Omental fat pad (tissue), 4 donors: ENCODE results near the gene DNAJC25. TPM values are rescaled to one million over a fixed set of nuclear protein-coding genes. Genes with fewer than 3 reads are reported as not detected.
A peak's percentile ranks its signal among the peaks of the same experiment; 100 is the strongest.

Source experiments
- ATAC-seq: fragments of 150-250 bp; one replicate; pipeline ENCODE4 v1.9.1; 2016; ENCODE audit warnings: mild to moderate bottlenecking, moderate library complexity; ENCODE audit not compliant: low FRiP score
- DNase-seq: peaks from one replicate; pipeline ENCODE4 v3.0.0-alpha.2; 2019; ENCODE audit warnings: low spot score
- CTCF ChIP-seq, 3 donors: fragments of 450-650 bp; IDR thresholded peaks; one replicate each; pipeline ENCODE4 v1.5.1; 2016 to 2017; ENCODE audit warnings: antibody characterized with exemption in 3 of 3, mild to moderate bottlenecking in 3 of 3, moderate library complexity in 2 of 3
- total RNA-seq, 4 donors: library from RNA; depleted of rRNA; stranded (reverse); fragments of >200 nt; gene quantifications; one replicate each; pipeline ENCODE4 v1.1.0, GENCODE V29; 2016

The DNAJC25 gene
- 10 to 100 TPM; 10.4 to 15.1 (median 14.0) TPM for total RNA-seq

- DNase-seq: peak; percentile 83
- ATAC-seq: peak; percentile 99
- TF ChIP-seq CTCF (IDR thresholded peaks at IDR 0.05): no peak
These were observed at the start of gene DNAJC25 for GRCh38 chr9:111631214-111631971. TSS of gene DNAJC25 (plus strand) at chr9:111631334. CDS start at chr9:111631408, 74 bp downstream.

GRCh38 chr9:111582888-111583287 lies 48.2 kb upstream of the DNAJC25 start:
- no peak for TF ChIP-seq CTCF (IDR thresholded peaks at IDR 0.05)
- DNase-seq (no peak), ATAC-seq (no peak)

- DNase-seq (no peak), ATAC-seq (no peak)
- no peak for TF ChIP-seq CTCF (IDR thresholded peaks at IDR 0.05)
These were observed 44.8 kb upstream of the DNAJC25 start for GRCh38 chr9:111586378-111586777.

GRCh38 chr9:111588846-111589245 lies 42.3 kb upstream of the DNAJC25 start:
- no peak for DNase-seq
- ATAC-seq: no peak
- TF ChIP-seq CTCF (IDR thresholded peaks at IDR 0.05): no peak

- no peak for TF ChIP-seq CTCF (IDR thresholded peaks at IDR 0.05)
- ATAC-seq (peak; percentile 30), DNase-seq (no peak)
These were observed 33.0 kb upstream of the DNAJC25 start for GRCh38 chr9:111597852-111598732.

- ATAC-seq (peak; percentile 80), DNase-seq (peak; percentile 56)
- TF ChIP-seq CTCF (IDR thresholded peaks at IDR 0.05): no peak
These were observed 32.4 kb upstream of the DNAJC25 start for GRCh38 chr9:111598733-111599091.
